Peyer's patch (tissue), 4 donors: ENCODE measurements around the gene C1GALT1C1L.

Experiments used
- CTCF ChIP-seq, 6 experiments: fragments of 450-650 bp in 4 of 6; fragments of 200-600 bp in 2 of 6; sonication (generic) in 1 of 6; IDR thresholded peaks; one replicate each; pipeline ENCODE4 v1.5.1; 2017 to 2019; ENCODE audit warnings: antibody characterized with exemption in 6 of 6, mild to moderate bottlenecking in 3 of 6, moderate library complexity in 1 of 6
- POLR2A ChIP-seq, 2 donors: fragments of 450-650 bp; IDR thresholded peaks; one replicate each; pipeline ENCODE4 v1.5.1; 2017; ENCODE audit warnings: antibody characterized with exemption in 2 of 2, mild to moderate bottlenecking in 2 of 2, moderate library complexity in 2 of 2

- TF ChIP-seq CTCF (IDR thresholded peaks at IDR 0.05) (no peak), POLR2A (IDR thresholded peaks at IDR 0.05) (no peak)
Observed at GRCh38 chr2:43715300-43716098, 39.3 kb upstream of the C1GALT1C1L start.
